GM12892 (cell line): ENCODE measurements around the gene GNAI1.

ENCODE experiments used
- POLR2A ChIP-seq: IDR thresholded peaks from 2 replicates; pipeline ENCODE4 v1.6.1; 2011; ENCODE audit warnings: low read depth, low read length, control low read depth
- POLR2AphosphoS5 ChIP-seq: IDR thresholded peaks from 2 replicates; pipeline ENCODE4 v1.6.1; 2011; ENCODE audit warnings: low read depth, low read length, control low read depth

DNA sequence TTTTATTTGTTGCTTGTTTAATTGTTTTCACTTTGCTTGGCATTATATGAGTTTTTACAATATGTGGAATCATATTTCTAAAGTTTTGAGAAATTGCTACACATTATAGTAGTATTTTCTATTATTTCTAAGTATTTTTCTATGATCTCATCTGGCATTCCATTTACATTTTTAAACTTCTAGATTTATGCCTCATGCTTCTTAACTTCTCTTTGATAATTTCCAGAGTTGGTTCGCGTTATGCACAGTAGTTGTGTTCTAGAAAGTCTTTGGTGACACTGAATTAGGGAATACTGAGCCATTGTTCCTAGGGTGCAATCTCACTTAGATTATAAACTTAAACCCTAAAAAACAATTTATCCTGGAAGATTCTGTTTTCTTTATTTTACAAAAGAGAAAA lies 129.2 kb downstream of the GNAI1 start:
- TF ChIP-seq POLR2A: no peak
- TF ChIP-seq POLR2AphosphoS5: no peak
